SK-N-MC (cell line): Measurements from ENCODE around the gene TOM1L2.

Experiments used
- EZH2 ChIP-seq: fragments of 200-600 bp; sonication (generic); IDR thresholded peaks from one replicate; pipeline ENCODE4 v1.6.1; 2017; ENCODE audit warnings: antibody characterized with exemption
- FOXP2 ChIP-seq: optimal IDR thresholded peaks from 2 replicates; pipeline ENCODE3; 2011; ENCODE audit warnings: mild to moderate bottlenecking, moderate library complexity; ENCODE audit not compliant: insufficient read depth; ENCODE audit errors: extremely low read length, control extremely low read depth
- POLR2AphosphoS5 ChIP-seq: IDR thresholded peaks from 2 replicates; pipeline ENCODE4 v1.6.1; 2012; ENCODE audit warnings: mild to moderate bottlenecking, low read depth, low read length, borderline replicate concordance

- TF ChIP-seq EZH2: no peak
- no peak for TF ChIP-seq POLR2AphosphoS5
- TF ChIP-seq FOXP2: no peak
Observed at GRCh38 chr17:17855976-17856375, 116.2 kb downstream of the TOM1L2 start.
